Mucosa of descending colon (tissue), 3 donors: ENCODE results near the gene MRPL10. TPM values are rescaled to one million over a fixed set of nuclear protein-coding genes. Genes with fewer than 3 reads are reported as not detected.
"Not testable (repeated sequence)": the region's sequence is repeated elsewhere in the genome, so short reads cannot be mapped to it uniquely, and the experiment has no call there.

Experiments used
- ATAC-seq: fragments of 200-7000 bp; cut with Tn5 transposase; one replicate; pipeline ENCODE4 v1.9.1; 2020; ENCODE audit warnings: mild to moderate bottlenecking, moderate library complexity
- DNase-seq, 3 donors: peaks; one replicate each; pipeline ENCODE4 v3.0.0-alpha.2; 2020
- H3K36me3 ChIP-seq: fragments of 200-600 bp; one replicate; pipeline ENCODE4 v1.8.0; 2021; ENCODE audit warnings: low read depth, mild to moderate bottlenecking
- H3K4me1 ChIP-seq: fragments of 200-600 bp; one replicate; pipeline ENCODE4 v1.8.0; 2021; ENCODE audit warnings: low read depth, mild to moderate bottlenecking
- H3K4me3 ChIP-seq: fragments of 200-600 bp; one replicate; pipeline ENCODE4 v1.8.0; 2021; ENCODE audit warnings: mild to moderate bottlenecking
- H3K9me3 ChIP-seq: fragments of 200-600 bp; one replicate; pipeline ENCODE4 v1.8.0; 2021; ENCODE audit warnings: mild to moderate bottlenecking
- CTCF ChIP-seq: fragments of 200-600 bp; IDR thresholded peaks from one replicate; pipeline ENCODE4 v1.8.0; 2022; ENCODE audit warnings: antibody characterized with exemption, mild to moderate bottlenecking
- intact Hi-C, 2 donors: fragments of 100-400 bp; cut with DNase I in 1 of 2; cut with micrococcal nuclease in 1 of 2; formaldehyde crosslinking; loops; one replicate each; pipeline versions ENCODE4 v1.11.0 to v1.11.1; 2022; cut with DNase I, micrococcal nuclease
- total RNA-seq, 3 donors: library from RNA; stranded (reverse); fragmentation: NEBNext Ultra II Directional in 2 of 3; extraction: Animal tissue kit (Norgen Biotek cat#: 25700) in 2 of 3; gene quantifications; one replicate each; pipeline versions ENCODE4 v1.2.1 to v1.2.4, GENCODE V29; 2021 to 2023
- donor health status: DM: no; HTN: no; CAD: no; lungs with moderate emphysema.
- donor health status: DM: no; HTN: no; CAD: no.
- donor health status: DM: no; HTN: yes; CAD: no.

Gene MRPL10
- total RNA-seq, 3 donors from 2014 or later, result 36.2 to 46.0 (median 41.8) TPM

GRCh38 chr17:47781397-47781796 is 49.9 kb downstream of the MRPL10 start:
- H3K4me1 ChIP-seq, result no peaks in the 10 kb centered on the region
- H3K9me3 ChIP-seq, result no peaks in the 10 kb centered on the region
- TF ChIP-seq CTCF, result no peak
- no peak overlapping the region for H3K4me3 ChIP-seq
- intact Hi-C loops, result no loop called here
- ATAC-seq, result no peak
- no peaks in the 10 kb centered on the region for H3K36me3 ChIP-seq
- no peak for DNase-seq

GRCh38 chr17:47778184-47778635 is 53.1 kb downstream of the MRPL10 start:
- no peak overlapping the region for H3K4me3 ChIP-seq
- DNase-seq (no peak), ATAC-seq (no peak)
- no peak for TF ChIP-seq CTCF
- intact Hi-C loops, result no loop called here
- H3K4me1 ChIP-seq, result no peaks in the 10 kb centered on the region
- H3K36me3 ChIP-seq, result no peaks in the 10 kb centered on the region
- no peaks in the 10 kb centered on the region for H3K9me3 ChIP-seq

- intact Hi-C loops, result no loop called here
- DNase-seq, result peak in 1 of 3 donors; percentile 49
- H3K4me3 ChIP-seq, result no peak overlapping the region
- H3K36me3 ChIP-seq, result no peaks in the 10 kb centered on the region
- TF ChIP-seq CTCF, result peak; percentile 53
- H3K4me1 ChIP-seq, result no peaks in the 10 kb centered on the region
- ATAC-seq, result peak; percentile 89
- no peaks in the 10 kb centered on the region for H3K9me3 ChIP-seq
Measured at GRCh38 chr17:47776330-47777197, 54.8 kb downstream of the MRPL10 start.

- Histone ChIP-seq H3K9me3 (no peaks in the 10 kb centered on the region), H3K36me3 (no peaks in the 10 kb centered on the region), H3K4me1 (no peaks in the 10 kb centered on the region), H3K4me3 (no peak overlapping the region)
- TF ChIP-seq CTCF, result no peak
- ATAC-seq (no peak), DNase-seq (no peak)
- intact Hi-C loops, result no loop called here
Measured at GRCh38 chr17:47774987-47775580, 56.3 kb downstream of the MRPL10 start.

- no peaks in the 10 kb centered on the region for H3K36me3 ChIP-seq
- no peak overlapping the region for H3K4me3 ChIP-seq
- ATAC-seq, result no peak
- DNase-seq, result no peak
- no peaks in the 10 kb centered on the region for H3K4me1 ChIP-seq
- TF ChIP-seq CTCF, result no peak
- intact Hi-C loops, result no loop called here
- no peaks in the 10 kb centered on the region for H3K9me3 ChIP-seq
Measured at GRCh38 chr17:47774331-47774730, 57.0 kb downstream of the MRPL10 start.

GRCh38 chr17:47773649-47774048 is 57.7 kb downstream of the MRPL10 start:
- ATAC-seq, H3K4me3 ChIP-seq, intact Hi-C loops, H3K9me3 ChIP-seq, H3K36me3 ChIP-seq, H3K4me1 ChIP-seq, DNase-seq: not testable (repeated sequence)
